HepG2 (cell line): ENCODE results near the gene PALS1. TPM values are rescaled to one million over a fixed set of nuclear protein-coding genes. Genes with fewer than 3 reads are reported as not detected.

ENCODE experiments used
- DMAP1 ChIP-seq: IDR thresholded peaks from 2 replicates; pipeline ENCODE4 v1.6.1; 2016
- DNMT3B ChIP-seq: conservative IDR thresholded peaks from 2 replicates; pipeline ENCODE4 v1.6.1; 2016; ENCODE audit warnings: missing biosample characterization, control low read depth
- DR1 ChIP-seq: sonication (generic); formaldehyde crosslinking; IDR thresholded peaks from 2 replicates; pipeline ENCODE4 v1.8.0; 2021; ENCODE audit warnings: mild to moderate bottlenecking, missing genetic modification reagents, inconsistent platforms
- ETS1 ChIP-seq: sonication (generic); formaldehyde crosslinking; IDR thresholded peaks from 2 replicates; pipeline ENCODE4 v1.4.0; 2020; ENCODE audit warnings: missing genetic modification reagents
- FOXO1 ChIP-seq: sonication (generic); formaldehyde crosslinking; IDR thresholded peaks from 2 replicates; pipeline ENCODE4 v1.4.0; 2020; ENCODE audit warnings: missing genetic modification reagents
- GLI4 ChIP-seq: sonication (generic); formaldehyde crosslinking; IDR thresholded peaks from 2 replicates; pipeline ENCODE4 v1.5.1; 2020; ENCODE audit warnings: missing genetic modification reagents, mild to moderate bottlenecking, moderate library complexity, borderline replicate concordance
- GMEB1 ChIP-seq: sonication (generic); formaldehyde crosslinking; IDR thresholded peaks from 2 replicates; pipeline ENCODE4 v1.5.1; 2020; ENCODE audit warnings: missing genetic modification reagents, mild to moderate bottlenecking, borderline replicate concordance
- KAT8 ChIP-seq: IDR thresholded peaks from 2 replicates; pipeline ENCODE4 v1.6.1; 2016; ENCODE audit warnings: missing genetic modification reagents, missing compliant biosample characterization
- MAZ ChIP-seq, 2 experiments: sonication (generic) in 1 of 2; formaldehyde crosslinking in 1 of 2; IDR thresholded peaks; 2 replicates each; pipeline versions ENCODE4 v1.5.0 to v1.6.1; 2012 to 2020; ENCODE audit warnings: low read depth in 2 of 2, mild to moderate bottlenecking in 2 of 2, borderline replicate concordance in 1 of 2, improper control_type of control experiment in 1 of 2, low read length in 1 of 2, missing genetic modification reagents in 1 of 2, moderate library complexity in 1 of 2
- MTF2 ChIP-seq: sonication (generic); formaldehyde crosslinking; IDR thresholded peaks from 2 replicates; pipeline ENCODE4 v1.5.0; 2020; ENCODE audit warnings: missing genetic modification reagents, borderline replicate concordance
- POGZ ChIP-seq: sonication (generic); formaldehyde crosslinking; IDR thresholded peaks from 2 replicates; pipeline ENCODE4 v1.4.0; 2020; ENCODE audit warnings: mild to moderate bottlenecking, missing genetic modification reagents
- TBP ChIP-seq: sonication (generic); formaldehyde crosslinking; IDR thresholded peaks from 2 replicates; pipeline ENCODE4 v1.5.0; 2020; ENCODE audit warnings: missing genetic modification reagents
- THRA ChIP-seq: sonication (generic); formaldehyde crosslinking; IDR thresholded peaks from 2 replicates; pipeline ENCODE4 v1.4.0; 2020; ENCODE audit warnings: missing genetic modification reagents, borderline replicate concordance
- YEATS4 ChIP-seq: sonication (generic); formaldehyde crosslinking; IDR thresholded peaks from 2 replicates; pipeline ENCODE4 v1.4.0; 2020; ENCODE audit warnings: missing genetic modification reagents, borderline replicate concordance
- ZKSCAN1 ChIP-seq: fragments of 150-350 bp; IDR thresholded peaks from 2 replicates; pipeline ENCODE4 v1.6.1; 2014; ENCODE audit warnings: low read length
- ZNF710 ChIP-seq: sonication (generic); formaldehyde crosslinking; IDR thresholded peaks from 2 replicates; pipeline ENCODE4 v1.5.0; 2020; ENCODE audit warnings: mild to moderate bottlenecking, missing genetic modification reagents, borderline replicate concordance
- ZSCAN20 ChIP-seq: sonication (generic); formaldehyde crosslinking; IDR thresholded peaks from 2 replicates; pipeline ENCODE4 v1.4.0; 2020; ENCODE audit warnings: missing genetic modification reagents, mild to moderate bottlenecking, borderline replicate concordance
- ZZZ3 ChIP-seq: sonication (generic); formaldehyde crosslinking; IDR thresholded peaks from 2 replicates; pipeline ENCODE4 v1.4.0; 2020; ENCODE audit warnings: missing genetic modification reagents, mild to moderate bottlenecking, borderline replicate concordance
- polyA plus RNA-seq, 8 experiments: library from polyadenylated mRNA; depleted of rRNA in 3 of 8; stranded (reverse) in 7 of 8; unstranded in 1 of 8; fragments of >200 nt; fragmentation: Illumina TruSeq in 4 of 8; extraction: Trizol in 4 of 8; gene quantifications; 2 replicates each; pipeline versions ENCODE4 v1.2.1 to v1.2.3, GENCODE V29; 2011 to 2016; ENCODE audit warnings: low read depth in 4 of 8, missing spikeins in 1 of 8, mixed read lengths in 1 of 8; ENCODE audit not compliant: insufficient read depth in 1 of 8
- total RNA-seq, 5 experiments: library from RNA; depleted of rRNA; stranded (reverse); fragments of >200 nt; fragmentation: Illumina TruSeq; extraction: Trizol; gene quantifications; 2 replicates each; pipeline ENCODE4 v1.2.3, GENCODE V29; 2016; ENCODE audit warnings: low read depth in 1 of 5

Gene PALS1
- total and polyA plus RNA-seq, 2 of the 13 experiments (the other 11 are each of a cell fraction or from before 2014, with no cell fraction given): 8.8 to 20.0 TPM

- no peak for TF ChIP-seq ZKSCAN1
- 0 out of 2 replicates have a peak, but pooled peaks have one; percentile 30 for TF ChIP-seq MTF2 (CRISPR knock-in tag)
- peak; percentile 84 for TF ChIP-seq DMAP1
- 0 out of 2 replicates have a peak, but pooled peaks have one; percentile 67 for TF ChIP-seq ZSCAN20
- no peak for TF ChIP-seq TBP (CRISPR knock-in tag)
- TF ChIP-seq KAT8 (CRISPR knock-in tag): peak; percentile 46; the same call in 1 of the 2 replicates
- TF ChIP-seq ZNF710: peak; percentile 72
- TF ChIP-seq ETS1: no peak
- TF ChIP-seq ZZZ3 (CRISPR knock-in tag): peak; percentile 48; the same call in 1 of the 2 replicates
- 0 out of 2 replicates have a peak, but pooled peaks have one; percentile 38 for TF ChIP-seq FOXO1 (CRISPR knock-in tag)
- peak; percentile 40; the same call in 1 of the 2 replicates for TF ChIP-seq GMEB1 (CRISPR knock-in tag)
- 0 out of 2 replicates have a peak, but pooled peaks have one; percentile 26 for TF ChIP-seq THRA (CRISPR knock-in tag)
- peak; percentile 89; the same call in 1 of the 2 replicates for TF ChIP-seq YEATS4
- peak; percentile 86 for TF ChIP-seq POGZ (CRISPR knock-in tag)
- 0 out of 2 replicates have a peak, but pooled peaks have one; percentile 43 for TF ChIP-seq DNMT3B (CRISPR knock-in tag)
- TF ChIP-seq DR1 (CRISPR knock-in tag): peak; percentile 16; the same call in 1 of the 2 replicates
- TF ChIP-seq MAZ (IDR thresholded peaks at IDR 0.05; ENCODE audit: borderline replicate concordance, low read depth, low read length): no peak
- peak; percentile 71 for TF ChIP-seq MAZ (CRISPR knock-in tag; IDR thresholded peaks at IDR 0.05; ENCODE audit: low read depth)
- 0 out of 2 replicates have a peak, but pooled peaks have one; percentile 34 for TF ChIP-seq GLI4 (CRISPR knock-in tag)
Measured at GRCh38 chr14:67241411-67242167, at the start of gene PALS1 (continued).
